Measurements from ENCODE around the gene RELB. TPM values are rescaled to one million over a fixed set of nuclear protein-coding genes. Genes with fewer than 3 reads are reported as not detected.
A peak's percentile ranks its signal among the peaks of the same experiment; 100 is the strongest.

The RELB gene
- total RNA-seq, 1 donor from 2014 or later = 0.41 TPM

DNA sequence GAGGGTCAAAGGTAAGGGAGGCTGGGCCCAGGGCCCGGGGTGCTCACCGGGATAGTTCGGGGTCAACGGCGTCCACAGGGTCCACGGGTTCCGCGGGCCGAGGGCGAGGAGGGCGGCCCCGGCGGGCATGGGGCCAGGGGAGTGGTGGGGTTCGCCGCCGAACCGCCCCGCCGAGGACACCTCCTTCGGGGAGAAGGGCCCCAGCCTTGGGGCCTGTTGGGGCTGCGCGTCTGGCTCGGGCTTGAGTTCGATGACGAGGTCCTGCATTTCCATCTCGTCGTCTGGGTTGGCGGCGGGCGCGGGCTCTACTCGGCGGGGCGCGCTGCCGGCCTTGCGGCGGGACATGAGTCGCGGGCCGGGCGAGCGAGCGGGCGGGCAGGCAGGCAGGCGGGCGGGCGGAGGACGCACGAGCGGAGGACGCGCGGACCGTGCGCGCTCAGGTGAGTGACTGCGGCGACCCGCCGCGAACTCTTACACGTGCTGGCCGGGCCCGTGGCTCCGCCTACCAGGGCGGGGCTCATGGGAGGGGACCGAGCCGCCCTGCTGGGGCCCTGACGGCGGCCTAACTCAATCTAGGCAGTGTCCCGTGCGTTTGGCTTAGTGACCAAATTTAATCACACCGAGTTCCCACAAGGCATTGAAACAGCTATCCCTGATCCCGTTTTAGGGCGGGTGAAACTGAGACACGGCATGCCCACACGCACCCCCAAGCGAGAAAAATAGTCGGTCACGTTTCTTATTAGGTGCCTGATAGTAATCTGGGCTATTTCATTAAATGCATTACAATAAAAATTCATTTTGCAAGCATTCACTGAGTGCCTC lies 75.0 kb downstream of the RELB start, which contains the start of gene ZNF296:
ZNF296 (minus strand) TSS at position 450 of the 822 bp plus-strand sequence; CDS start at position 345, 105 bp downstream.
- FAIRE-seq (no peak), DNase-seq (ENCODE audit: low spot score in 2 of 2) (peak; percentile 65 to 76)

DNA sequence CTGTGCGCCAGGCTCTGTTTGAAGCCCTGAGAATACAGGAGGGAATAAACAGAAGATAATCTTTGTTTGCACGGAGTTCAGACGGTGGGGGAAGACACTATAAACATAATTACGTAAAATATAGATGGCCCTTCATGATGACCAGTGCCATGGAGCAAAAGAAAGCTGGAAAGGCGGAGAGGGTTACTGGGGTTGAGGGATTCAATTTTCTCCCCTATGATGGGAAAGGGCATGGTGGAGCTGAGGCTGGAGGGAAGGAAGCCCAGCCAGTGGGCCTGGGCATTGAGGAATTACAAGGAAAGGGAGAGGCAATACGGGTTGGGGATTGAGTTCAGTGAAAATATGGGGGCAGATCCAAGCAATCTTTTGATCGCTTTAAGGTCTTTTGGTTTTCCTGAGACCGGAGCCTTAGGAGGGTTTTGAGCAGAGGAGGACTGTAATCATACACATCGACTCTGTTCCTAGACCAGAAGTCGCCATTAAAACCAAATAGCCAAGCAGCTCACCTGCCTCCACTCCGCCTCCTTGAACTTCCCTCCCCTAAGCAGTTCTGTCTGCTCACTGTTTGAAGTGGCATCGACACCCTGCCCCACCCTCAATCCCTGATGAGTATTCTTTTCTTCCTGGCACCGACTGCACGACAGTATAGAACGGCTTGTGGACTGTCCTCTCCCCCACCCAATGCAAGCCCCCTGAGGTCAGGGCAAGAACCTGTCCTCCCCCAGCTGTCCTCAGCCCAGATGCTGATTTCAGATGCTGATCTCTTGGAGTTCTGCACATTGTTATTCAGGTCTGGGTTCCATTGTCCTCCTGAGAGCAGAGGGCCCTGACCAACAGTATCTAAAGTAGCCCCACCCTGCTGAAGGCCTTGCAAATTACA lies 75.8 kb downstream of the RELB start:
- FAIRE-seq (no peak), DNase-seq (ENCODE audit: low spot score in 2 of 2) (no peak)

DNA sequence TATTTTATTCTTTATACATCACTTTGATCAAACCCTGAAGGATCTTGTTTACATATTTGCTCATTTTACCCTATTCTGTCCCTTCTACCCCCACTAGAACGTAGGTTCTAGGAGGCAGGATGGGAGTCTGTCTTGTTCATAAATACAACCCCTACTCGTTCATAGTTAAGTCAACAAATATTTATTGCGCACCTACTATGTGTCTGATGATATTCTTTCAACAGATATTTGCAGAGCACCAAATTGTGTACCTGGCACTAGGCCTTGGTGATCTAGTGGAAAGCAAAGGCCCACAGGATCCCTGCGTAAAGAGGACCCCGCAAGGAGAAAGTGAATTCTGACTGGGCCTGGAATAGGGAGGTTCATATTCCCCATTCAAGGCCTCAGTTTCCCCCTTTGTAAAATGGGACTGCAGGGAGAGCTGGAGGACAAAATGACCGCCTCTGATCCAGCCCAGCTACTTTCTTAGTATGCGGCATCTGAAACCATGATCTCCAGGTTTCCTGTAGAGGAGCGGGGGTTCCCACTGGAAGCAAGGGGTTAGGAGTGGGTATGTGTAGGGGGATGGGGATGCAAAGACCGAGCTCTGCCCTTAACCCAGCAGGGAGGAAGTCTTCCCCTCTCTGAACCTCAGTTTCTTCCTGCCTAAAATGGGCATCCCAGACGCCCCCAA lies 77.3 kb downstream of the RELB start:
- no peak for FAIRE-seq
- no peak for DNase-seq (ENCODE audit: low spot score in 2 of 2)

DNA sequence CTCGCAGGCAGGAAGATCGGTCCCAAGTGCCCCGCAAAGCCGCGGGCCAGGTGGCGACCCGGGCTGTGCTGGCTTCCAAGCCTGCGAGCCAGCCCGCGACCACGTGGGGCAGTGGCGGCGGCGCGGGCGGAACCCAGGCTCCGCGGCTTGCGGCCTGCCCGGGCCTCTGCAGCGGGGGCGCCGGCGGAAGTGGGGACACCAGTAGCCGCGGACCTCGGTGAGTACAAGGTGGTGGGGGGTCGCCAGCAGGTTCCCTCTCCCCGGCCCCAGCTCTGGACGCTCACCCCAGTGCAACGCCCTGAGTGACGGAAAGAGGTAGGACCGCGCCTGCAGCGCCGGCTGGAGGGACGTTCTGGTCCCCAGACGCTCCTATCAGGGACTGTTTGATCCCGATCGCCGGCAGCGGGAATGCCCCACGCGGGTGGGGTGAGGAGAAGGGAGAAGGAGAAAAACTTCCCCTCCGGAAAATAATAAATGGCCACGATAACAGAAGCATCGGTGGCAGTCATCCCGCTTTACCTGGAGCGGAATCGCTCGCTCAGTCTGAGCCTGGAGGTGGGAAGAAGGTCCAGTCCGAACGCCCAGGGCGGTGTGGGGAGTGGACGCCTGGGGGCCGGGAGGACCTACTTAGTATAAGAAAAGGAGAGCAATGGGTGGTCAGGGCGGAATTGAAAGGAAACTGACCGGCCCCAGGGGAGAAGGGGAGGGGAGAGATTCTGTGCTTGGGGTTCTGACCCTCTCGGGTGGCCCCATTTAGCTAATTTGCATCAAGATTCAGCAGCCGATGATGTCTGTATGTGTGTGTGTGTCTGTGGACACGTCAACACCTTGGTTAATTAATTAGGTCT lies 78.0 kb downstream of the RELB start, which contains the start of gene GEMIN7:
GEMIN7 (plus strand) TSS at position 198 of the 848 bp plus-strand sequence. CDS start 10,855 bp downstream, outside the sequence.
- peak; percentile 85 to 86 for DNase-seq (ENCODE audit: low spot score in 2 of 2)
- FAIRE-seq = no peak

DNA sequence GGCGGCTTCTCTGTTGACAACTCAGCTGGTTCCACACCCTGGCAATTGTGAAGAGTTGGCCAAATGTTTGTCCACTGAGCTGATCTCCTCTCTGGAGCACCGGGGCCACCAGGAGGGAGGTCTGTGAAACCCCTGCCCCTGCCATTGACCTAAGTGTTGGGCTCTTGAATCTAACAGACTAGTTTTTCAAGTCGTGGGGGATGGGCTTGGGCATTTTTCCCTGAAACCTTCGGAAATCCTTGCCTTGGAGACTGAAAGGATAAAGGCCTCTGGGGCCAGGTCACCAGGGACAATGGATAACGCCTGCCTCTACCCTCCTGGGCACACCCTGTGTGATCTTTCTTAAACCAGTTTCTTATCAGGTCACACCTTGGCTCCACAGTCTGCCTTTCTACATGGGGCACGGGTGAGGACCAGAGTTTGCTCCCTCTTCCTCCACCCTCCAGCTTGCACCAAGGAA lies 78.7 kb downstream of the RELB start:
- FAIRE-seq (no peak), DNase-seq (ENCODE audit: low spot score in 2 of 2) (no peak)

DNA sequence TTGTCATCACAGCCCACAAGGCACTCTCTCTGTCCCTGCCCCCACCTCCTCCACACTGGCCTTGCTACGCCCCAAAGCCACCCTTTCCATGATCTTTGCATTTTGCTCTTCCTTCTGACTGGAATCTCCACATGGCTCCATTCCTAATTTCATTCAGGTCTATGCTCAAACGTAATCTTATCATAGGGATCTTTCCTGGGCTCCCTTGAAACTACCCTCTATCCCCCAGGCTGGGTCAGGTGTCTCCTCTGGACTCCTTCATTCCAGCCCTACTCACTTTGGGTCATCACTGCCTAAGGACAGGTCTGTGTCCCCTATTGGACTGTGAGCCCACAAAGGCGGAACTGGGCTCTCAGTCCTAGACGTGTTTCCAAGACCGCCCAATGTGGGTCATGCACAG lies 80.9 kb downstream of the RELB start:
- no peak for DNase-seq (ENCODE audit: low spot score in 2 of 2)
- FAIRE-seq = no peak

DNA sequence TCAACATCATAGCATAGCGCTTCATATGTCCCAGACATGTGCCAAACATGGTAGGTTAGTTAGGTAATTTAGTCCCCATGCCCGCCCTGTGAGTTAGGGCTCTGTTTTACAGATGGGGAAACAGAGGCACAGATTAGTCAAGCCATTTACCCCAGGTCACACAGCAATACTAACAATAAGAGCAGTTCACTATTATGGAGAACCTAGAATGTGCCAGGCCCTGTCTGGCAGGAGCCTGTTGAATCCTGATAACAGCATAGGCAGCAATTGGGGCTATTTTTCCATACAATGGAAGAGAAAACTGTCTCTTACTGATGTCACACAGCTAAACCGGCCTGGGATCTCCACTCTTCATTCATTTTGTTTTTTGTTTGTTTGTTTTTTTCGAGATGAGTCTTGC lies 85.2 kb downstream of the RELB start:
- no peak for DNase-seq (ENCODE audit: low spot score in 2 of 2)
- no peak for FAIRE-seq

DNA sequence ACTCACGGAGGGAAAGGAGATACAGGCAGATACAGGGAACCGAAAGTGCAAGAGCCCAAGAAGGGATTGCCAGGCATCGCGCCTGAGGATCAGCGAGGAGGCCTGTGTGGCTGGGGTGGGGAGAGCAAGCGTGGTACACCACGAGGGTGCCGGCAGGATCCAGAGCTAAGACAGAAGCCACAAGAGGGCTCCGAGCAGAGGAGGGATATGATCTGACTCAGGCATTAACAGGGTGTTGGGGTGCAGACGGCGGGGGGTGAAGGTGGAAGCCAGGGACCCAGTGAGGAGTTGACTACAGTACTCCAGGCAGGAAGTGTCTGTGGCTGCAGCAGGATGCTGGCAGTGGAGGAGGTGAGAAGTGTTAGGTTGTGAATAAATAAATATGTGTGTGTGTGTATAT lies 86.3 kb downstream of the RELB start:
- no peak for FAIRE-seq
- no peak for DNase-seq (ENCODE audit: low spot score in 2 of 2)

Small RNA genes lying within 50 kb of the gene (small RNA-seq; reads per million reads assigned to genes)
- not detected for gene RNU6-611P

Other genes with a start within 250 kb of the RELB start
- gene CBLC, start 223.6 kb upstream of the RELB start, total RNA-seq = not detected
- gene BCAM, start 192.4 kb upstream of the RELB start, total RNA-seq = 5.7 TPM
- 26.1 TPM for gene NECTIN2, start 155.2 kb upstream of the RELB start, total RNA-seq
- 30.6 TPM for gene TOMM40, start 110.2 kb upstream of the RELB start, total RNA-seq
- 77.0 TPM for gene APOE, start 95.7 kb upstream of the RELB start, total RNA-seq
- gene APOC1, start 86.9 kb upstream of the RELB start, total RNA-seq = 2.9 TPM
- gene APOC4, start 59.2 kb upstream of the RELB start, total RNA-seq = not detected
- 0.41 TPM for gene APOC2, start 55.4 kb upstream of the RELB start, total RNA-seq
- gene CLPTM1, start 46.1 kb upstream of the RELB start, total RNA-seq = 35.1 TPM
- gene CLASRP, start 37.6 kb downstream of the RELB start, total RNA-seq = 5.3 TPM
- gene ZNF296, start 75.0 kb downstream of the RELB start, total RNA-seq = under 0.01 TPM
- 11.8 TPM for gene GEMIN7, start 77.8 kb downstream of the RELB start, total RNA-seq
- 24.1 TPM for gene PPP1R37, start 91.7 kb downstream of the RELB start, total RNA-seq
- gene NKPD1, start 159.5 kb downstream of the RELB start, total RNA-seq = 1.2 TPM
- 2.9 TPM for gene TRAPPC6A, start 176.8 kb downstream of the RELB start, total RNA-seq
- gene BLOC1S3, start 177.3 kb downstream of the RELB start, total RNA-seq = 3.3 TPM
- gene EXOC3L2, start 243.9 kb downstream of the RELB start, total RNA-seq = not detected
- 32.6 TPM for gene MARK4, start 249.8 kb downstream of the RELB start, total RNA-seq

Measured in frontal cortex (tissue), 4 donors.